KG1 (cell line): ENCODE data around the gene CDC42SE1.
"Not testable (repeated sequence)": the region's sequence is repeated elsewhere in the genome, so short reads cannot be mapped to it uniquely, and the experiment has no call there.

ENCODE experiments used
- DNase-seq: peaks from one replicate; lab custom pipeline; 2025; lab: John Stamatoyannopoulos, UW

CDC42SE1 gene

GRCh38 chr1:151059109-151060006, at the start of gene CDC42SE1:
CDC42SE1 (minus strand) TSS chr1:151059622; CDS start chr1:151055730, 3,892 bp downstream.
- DNase-seq: peak; percentile 78

- DNase-seq: no peak
These were observed 48.9 kb upstream of the CDC42SE1 start for GRCh38 chr1:151108331-151108730.

DNA sequence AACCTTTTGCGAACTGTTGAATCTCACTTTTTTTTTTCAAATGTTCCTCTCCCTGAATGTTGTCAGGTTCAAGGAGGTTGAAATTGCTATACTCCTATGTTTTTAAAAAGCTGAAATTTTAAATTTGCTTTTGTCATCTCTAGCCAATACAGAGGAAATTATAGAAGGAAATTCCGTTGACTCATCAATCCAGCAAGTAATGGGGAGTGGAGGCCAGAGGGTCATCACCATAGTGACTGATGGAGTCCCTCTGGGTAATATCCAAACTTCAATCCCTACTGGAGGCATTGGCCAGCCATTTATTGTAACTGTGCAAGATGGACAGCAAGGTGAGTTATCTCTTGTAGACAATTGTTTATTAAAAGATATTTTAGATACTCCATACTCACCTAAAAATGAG, 47.5 kb upstream of the CDC42SE1 start:
- no peak for DNase-seq

- DNase-seq: no peak
These were observed 45.2 kb upstream of the CDC42SE1 start for GRCh38 chr1:151104630-151105029.

GRCh38 chr1:151098126-151098525, 38.7 kb upstream of the CDC42SE1 start:
- no peak for DNase-seq

- DNase-seq: not testable (repeated sequence)
These were observed 38.0 kb upstream of the CDC42SE1 start for GRCh38 chr1:151097426-151097825.

DNA sequence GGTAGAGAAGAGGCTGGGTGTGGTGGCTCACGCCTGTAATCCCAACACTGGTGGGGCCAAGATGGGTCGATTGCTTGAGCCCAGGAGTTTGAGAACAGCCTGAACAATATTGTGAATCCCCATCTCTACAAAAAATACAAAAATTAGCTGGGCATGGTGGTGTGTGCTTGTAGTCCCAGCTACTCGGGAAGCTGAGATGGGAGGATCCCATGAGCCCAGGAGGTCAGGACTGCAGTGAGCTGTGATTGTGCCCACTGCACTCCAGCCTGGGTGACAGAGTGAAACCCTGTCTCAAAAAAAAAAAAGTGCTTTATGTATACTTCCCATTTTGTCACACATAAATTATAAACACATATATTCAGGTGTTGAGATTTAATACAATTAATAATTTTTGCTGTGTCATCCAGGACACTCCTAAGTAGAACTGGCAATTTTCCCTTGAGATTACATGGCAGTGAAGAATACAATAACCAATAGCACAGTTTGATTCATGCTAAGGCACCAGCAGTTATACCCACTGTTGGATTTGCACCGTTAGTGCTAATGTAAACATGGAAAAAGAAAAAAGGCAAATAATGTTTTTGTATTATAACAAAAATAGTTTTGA, 26.6 kb upstream of the CDC42SE1 start:
- no peak for DNase-seq

DNA sequence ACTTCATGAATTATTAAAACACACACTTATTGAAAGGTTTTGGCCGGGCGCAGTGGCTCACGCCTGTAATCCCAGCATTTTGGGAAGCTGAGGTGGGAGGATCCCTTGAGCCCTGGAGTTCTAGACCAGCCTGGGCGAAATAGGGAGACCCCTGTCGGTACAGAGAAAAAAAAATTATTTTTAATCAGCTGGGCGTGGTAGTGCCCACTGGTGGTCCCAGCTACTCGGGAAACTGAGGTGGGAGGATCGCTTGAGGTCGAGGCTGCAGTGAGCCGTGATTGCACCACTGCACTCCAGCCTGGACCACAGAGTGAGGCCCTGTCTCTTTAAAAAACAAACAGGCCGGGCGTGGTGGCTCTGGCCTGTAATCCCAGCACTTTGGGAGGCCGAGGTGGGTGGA, 12.8 kb upstream of the CDC42SE1 start:
- DNase-seq: no peak

DNA sequence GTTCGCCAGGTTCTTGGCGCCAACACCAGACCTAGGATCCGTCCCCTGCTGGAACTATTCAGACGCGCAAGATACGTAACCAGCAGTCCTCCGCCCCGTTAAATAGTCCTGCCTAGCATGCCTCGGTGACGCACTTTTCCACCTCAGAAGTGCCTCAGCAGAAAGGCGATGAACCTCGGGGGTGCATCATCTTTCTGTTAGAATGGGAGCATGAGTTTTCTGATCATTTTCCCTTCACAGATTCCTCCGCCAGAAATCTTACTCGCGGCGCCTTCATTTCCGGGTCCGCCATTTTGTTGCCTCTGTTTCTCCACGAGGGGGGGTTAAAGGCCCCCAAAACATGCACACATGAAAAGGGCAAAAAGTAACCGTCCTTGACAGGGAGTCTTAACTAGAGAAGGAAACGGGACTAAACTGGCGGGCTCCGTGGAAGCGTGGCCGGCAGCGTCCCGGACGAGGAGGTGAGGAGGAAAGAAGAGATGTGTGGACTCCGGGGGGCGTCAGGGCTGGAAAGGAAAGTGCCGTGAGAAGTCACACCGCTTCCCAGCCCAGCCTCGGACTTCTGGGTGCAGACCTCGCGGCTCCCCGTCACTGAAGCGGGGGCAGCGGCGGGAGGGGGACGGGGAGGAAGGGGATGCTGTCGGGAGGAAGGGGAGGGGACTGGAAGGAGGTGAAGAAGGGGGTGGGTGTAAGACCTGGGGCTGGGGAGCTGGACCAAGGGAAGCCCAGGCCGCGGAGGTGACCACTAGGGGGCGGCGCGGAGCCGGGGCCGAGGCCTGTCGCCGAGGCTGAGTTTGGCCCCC, 11.3 kb upstream of the CDC42SE1 start, which contains the start of gene GABPB2:
Gene GABPB2, plus strand, starts transcription at position 288 of the 803 bp plus-strand sequence. CDS start 17,429 bp downstream, outside the sequence.
- DNase-seq: peak; percentile 89

- DNase-seq: no peak
These were observed 9.7 kb upstream of the CDC42SE1 start for GRCh38 chr1:151069103-151069486.

- DNase-seq: no peak
These were observed 7.8 kb upstream of the CDC42SE1 start for GRCh38 chr1:151067185-151067584.

DNA sequence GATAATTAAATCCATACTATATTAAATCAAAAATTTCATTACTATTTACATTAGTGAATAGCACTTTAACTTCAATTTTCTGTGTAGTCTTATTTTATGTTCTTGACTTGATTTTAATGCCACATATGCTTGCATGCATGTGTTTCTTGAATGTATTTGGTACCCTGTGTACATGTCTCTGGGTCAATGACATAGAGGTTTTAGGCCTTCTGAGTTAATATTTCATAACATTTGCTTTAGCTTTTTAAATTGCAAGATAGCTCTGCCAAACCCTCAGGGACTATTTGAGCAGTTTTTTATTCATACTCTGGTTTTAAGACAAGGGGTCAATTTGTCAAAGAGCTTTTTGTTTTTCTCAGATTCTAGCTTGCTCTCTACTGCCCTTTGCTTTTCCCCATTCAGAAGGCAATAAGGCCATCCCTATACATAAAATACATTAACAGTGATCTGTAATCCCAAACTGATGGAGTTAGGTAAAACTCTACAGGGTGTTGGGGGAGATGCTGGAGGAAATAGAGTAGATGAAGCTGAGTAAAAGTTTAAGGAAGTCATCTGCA, 5.7 kb upstream of the CDC42SE1 start:
- DNase-seq: no peak

DNA sequence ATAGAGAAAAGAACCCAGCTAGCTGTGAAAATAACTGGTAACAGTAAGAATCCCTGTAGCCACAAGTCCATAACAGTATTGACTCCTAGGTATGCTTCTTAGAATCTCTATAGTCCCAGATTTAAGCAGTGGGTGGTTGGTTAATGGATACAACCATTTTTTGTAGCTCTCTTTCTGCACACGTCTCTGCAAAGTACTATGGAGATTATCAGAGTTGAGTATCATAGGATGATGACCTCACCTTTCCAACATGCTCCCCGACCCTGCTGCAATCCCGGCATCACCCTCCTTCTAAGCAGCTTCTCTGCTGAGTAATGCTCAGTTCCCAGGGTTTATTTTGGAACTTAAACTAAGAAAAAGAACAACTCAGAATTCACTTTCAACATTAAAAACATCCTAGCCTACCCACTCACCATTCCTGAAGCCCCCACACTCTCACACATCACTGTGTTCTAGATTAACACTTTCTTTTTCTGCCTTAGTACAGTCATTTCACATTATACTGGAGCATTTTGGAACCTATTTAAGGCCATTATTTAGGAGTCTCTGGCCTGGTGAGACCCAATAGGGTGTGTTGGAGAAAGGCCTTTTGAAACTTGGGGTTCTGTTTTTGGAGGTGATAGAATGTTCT, 3.4 kb upstream of the CDC42SE1 start:
- no peak for DNase-seq

- DNase-seq: no peak
These were observed 2.3 kb upstream of the CDC42SE1 start for GRCh38 chr1:151061704-151062103.

DNA sequence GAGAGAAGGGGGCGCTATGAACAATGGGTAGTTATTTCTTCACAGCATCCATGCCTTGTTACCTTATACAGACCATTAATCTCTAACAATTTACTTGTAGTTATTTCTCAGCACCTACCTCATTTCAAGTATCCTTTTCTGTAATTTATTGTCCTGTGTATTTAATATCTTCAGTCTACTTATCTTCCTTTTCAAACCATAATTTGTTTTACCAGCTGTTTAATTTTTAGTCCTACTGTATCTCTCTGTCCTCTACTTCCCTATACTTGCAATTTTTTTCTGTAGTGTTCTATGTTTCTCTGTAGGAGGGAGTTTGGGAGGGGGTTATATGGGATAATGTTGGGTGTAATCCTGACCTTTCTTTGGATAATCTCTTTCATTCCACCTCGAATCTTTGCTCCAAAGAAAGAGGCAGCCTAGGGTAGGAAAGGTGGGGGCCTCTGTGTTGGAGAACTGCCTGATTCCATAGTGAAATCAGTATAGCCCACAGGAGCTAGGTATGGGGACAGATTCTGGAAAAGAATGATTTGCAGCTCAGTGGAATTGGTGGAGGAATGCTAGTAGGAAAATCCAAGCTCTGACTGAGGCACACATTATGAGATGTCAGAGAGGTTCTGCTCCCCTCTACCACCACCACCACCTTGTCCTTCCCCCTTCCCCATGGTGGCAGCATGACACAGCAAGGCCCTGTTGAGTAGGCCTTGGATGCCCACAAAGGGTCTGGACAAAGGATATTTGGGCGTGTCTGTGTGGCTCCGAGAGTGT, 1.4 kb upstream of the CDC42SE1 start:
- DNase-seq: peak; percentile 15

GRCh38 chr1:151060007-151060656, 710 bp upstream of the CDC42SE1 start, which contains the start of gene MLLT11:
MLLT11 (plus strand) TSS chr1:151060397; CDS start chr1:151067225, 6,828 bp downstream.
- DNase-seq: no peak

- no peak for DNase-seq
These were observed 730 bp downstream of the CDC42SE1 start for GRCh38 chr1:151058692-151059091.

DNA sequence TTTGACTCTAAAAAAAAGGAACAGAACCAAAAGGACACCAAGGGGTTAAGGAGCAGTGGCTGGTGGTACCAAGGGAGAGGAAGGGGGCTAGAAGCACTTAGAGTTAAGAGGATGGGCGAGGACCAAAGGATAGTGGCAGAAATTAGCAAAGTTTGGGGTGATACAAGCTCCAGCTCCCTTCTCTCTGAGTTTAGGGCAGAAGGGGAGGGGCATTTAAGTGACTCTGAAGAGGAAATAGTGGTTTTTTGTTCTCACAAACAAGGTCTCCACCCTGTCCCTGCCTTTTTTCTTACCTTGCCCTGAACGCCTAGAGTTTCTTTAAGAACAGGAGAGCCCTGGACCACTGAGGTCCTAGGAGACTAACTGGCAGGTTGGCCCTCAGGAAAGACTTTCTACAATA, 3.3 kb downstream of the CDC42SE1 start:
- DNase-seq: no peak

DNA sequence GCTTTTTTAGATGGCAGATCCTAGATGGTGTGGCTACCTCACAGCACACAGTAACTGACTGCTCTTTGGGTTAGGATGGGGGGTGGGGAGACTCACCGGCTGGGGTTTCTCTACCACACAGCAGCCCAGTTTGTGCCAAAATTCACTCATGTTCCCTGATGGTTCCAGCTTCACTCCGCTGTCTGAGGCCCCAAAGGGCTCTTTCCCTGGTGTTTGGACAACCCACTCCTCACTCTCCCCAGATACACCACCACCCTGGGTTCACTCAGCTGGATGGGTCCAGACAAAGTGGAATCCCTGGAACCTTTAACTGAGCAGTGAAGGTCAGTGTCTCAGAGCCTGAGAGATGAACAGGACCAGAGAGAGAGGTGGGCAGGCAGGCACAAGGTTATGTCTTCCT, 3.8 kb downstream of the CDC42SE1 start:
- no peak for DNase-seq

GRCh38 chr1:151054971-151055547, 4.4 kb downstream of the CDC42SE1 start:
- no peak for DNase-seq
